H9 (cell line): ENCODE results near the gene STON2. TPM values are rescaled to one million over a fixed set of nuclear protein-coding genes. Genes with fewer than 3 reads are reported as not detected.

Experiments
- DNase-seq: peaks from one replicate; pipeline ENCODE4 v3.0.0-alpha.2; 2017
- H2AFZ ChIP-seq: one replicate; pipeline ENCODE4 v1.6.1; 2013; ENCODE audit warnings: mild to moderate bottlenecking, low read length, control low read depth, moderate library complexity
- H2AK5ac ChIP-seq: 2 replicates; pipeline ENCODE4 v1.6.1; 2013; ENCODE audit warnings: low read length, control low read depth, mixed read lengths; ENCODE audit not compliant: insufficient read length
- H2BK120ac ChIP-seq: one replicate; pipeline ENCODE4 v1.6.1; 2013; ENCODE audit warnings: low read depth, mild to moderate bottlenecking, low read length, control low read depth, inconsistent platforms; ENCODE audit not compliant: poor library complexity, severe bottlenecking
- H2BK12ac ChIP-seq: 2 replicates; pipeline ENCODE4 v1.6.1; 2013; ENCODE audit warnings: low read length, control low read depth, mixed read lengths, low read depth; ENCODE audit not compliant: insufficient read length
- H2BK15ac ChIP-seq: 2 replicates; pipeline ENCODE4 v1.6.1; 2013; ENCODE audit warnings: low read depth, low read length, control low read depth
- H2BK20ac ChIP-seq: one replicate; pipeline ENCODE4 v1.6.1; 2013; ENCODE audit warnings: low read depth, mild to moderate bottlenecking, low read length, control low read depth, inconsistent platforms; ENCODE audit not compliant: poor library complexity, severe bottlenecking
- H2BK5ac ChIP-seq: 2 replicates; pipeline ENCODE4 v1.6.1; 2013; ENCODE audit warnings: low read length, control low read depth, mixed read lengths; ENCODE audit not compliant: insufficient read length
- H3K14ac ChIP-seq: 2 replicates; pipeline ENCODE4 v1.6.1; 2013; ENCODE audit warnings: low read length, control low read depth; ENCODE audit not compliant: insufficient read depth
- H3K18ac ChIP-seq: 2 replicates; pipeline ENCODE4 v1.6.1; 2013; ENCODE audit warnings: low read depth, mild to moderate bottlenecking, mixed read lengths, low read length, control low read depth; ENCODE audit not compliant: insufficient read length
- H3K23ac ChIP-seq: 2 replicates; pipeline ENCODE4 v1.6.1; 2013; ENCODE audit warnings: low read length, control low read depth, mixed read lengths, low read depth; ENCODE audit not compliant: insufficient read length
- H3K23me2 ChIP-seq: 2 replicates; pipeline ENCODE4 v1.6.1; 2013; ENCODE audit warnings: low read depth, mild to moderate bottlenecking, mixed read lengths, low read length, control low read depth; ENCODE audit not compliant: insufficient read length, poor library complexity, severe bottlenecking
- H3K27ac ChIP-seq: 2 replicates; pipeline ENCODE4 v1.5.1; 2013; ENCODE audit warnings: low read length, control low read depth, mixed read lengths, low read depth; ENCODE audit not compliant: insufficient read length
- H3K27me3 ChIP-seq: 2 replicates; pipeline ENCODE4 v1.6.1; 2013; ENCODE audit warnings: low read length, control low read depth, inconsistent platforms; ENCODE audit not compliant: insufficient read depth
- H3K4ac ChIP-seq: 2 replicates; pipeline ENCODE4 v1.6.1; 2013; ENCODE audit warnings: low read depth, mild to moderate bottlenecking, control low read depth, inconsistent platforms, low read length, moderate library complexity
- H3K4me1 ChIP-seq: 2 replicates; pipeline ENCODE4 v1.6.1; 2013; ENCODE audit warnings: low read length, control low read depth, inconsistent platforms; ENCODE audit not compliant: insufficient read depth
- H3K4me2 ChIP-seq: 2 replicates; pipeline ENCODE4 v1.6.1; 2013; ENCODE audit warnings: low read length, control low read depth, mixed read lengths; ENCODE audit not compliant: insufficient read length, insufficient read depth
- H3K56ac ChIP-seq: 2 replicates; pipeline ENCODE4 v1.6.1; 2013; ENCODE audit warnings: low read depth, mild to moderate bottlenecking, mixed read lengths, low read length, control low read depth; ENCODE audit not compliant: insufficient read length
- H3K79me1 ChIP-seq: 2 replicates; pipeline ENCODE4 v1.6.1; 2013; ENCODE audit warnings: low read depth, mild to moderate bottlenecking, moderate library complexity, low read length, control low read depth, inconsistent platforms; ENCODE audit not compliant: insufficient read depth, poor library complexity, severe bottlenecking
- H3K79me2 ChIP-seq: 2 replicates; pipeline ENCODE4 v1.6.1; 2013; ENCODE audit warnings: low read length, control low read depth, inconsistent platforms; ENCODE audit not compliant: insufficient read depth
- H3K9ac ChIP-seq: 2 replicates; pipeline ENCODE4 v1.6.1; 2013; ENCODE audit warnings: low read length, control low read depth, mixed read lengths; ENCODE audit not compliant: insufficient read length; ENCODE audit errors: extremely low read depth
- H3K9me3 ChIP-seq: one replicate; pipeline ENCODE4 v1.6.1; 2013; ENCODE audit warnings: low read depth, low read length, inconsistent platforms; ENCODE audit not compliant: control insufficient read depth
- H3T11ph ChIP-seq: one replicate; pipeline ENCODE4 v1.6.1; 2013; ENCODE audit warnings: mild to moderate bottlenecking, low read length, control low read depth, inconsistent platforms
- H4K20me1 ChIP-seq: one replicate; pipeline ENCODE4 v1.6.1; 2013; ENCODE audit not compliant: control insufficient read depth, insufficient read length, insufficient read depth
- H4K5ac ChIP-seq: 2 replicates; pipeline ENCODE4 v1.6.1; 2013; ENCODE audit warnings: low read depth, mild to moderate bottlenecking, mixed read lengths, low read length, control low read depth; ENCODE audit not compliant: insufficient read length
- H4K8ac ChIP-seq: replicated peaks from 2 replicates; pipeline ENCODE4 v1.6.1; 2013; ENCODE audit warnings: low read length, control low read depth, mixed read lengths, low read depth; ENCODE audit not compliant: insufficient read length
- H4K91ac ChIP-seq: 2 replicates; pipeline ENCODE4 v1.6.1; 2013; ENCODE audit warnings: low read depth, mild to moderate bottlenecking, moderate library complexity, mixed read lengths, low read length, control low read depth; ENCODE audit not compliant: insufficient read length
- H3K27ac Mint-ChIP-seq, 3 experiments: 2 replicates in 2 of 3; 3 replicates in 1 of 3; pipeline ENCODE4 v1.8.0; 2020 to 2021; ENCODE audit warnings: mixed read lengths in 3 of 3, mild to moderate bottlenecking in 1 of 3, moderate library complexity in 1 of 3
- H3K27me3 Mint-ChIP-seq: 2 replicates; pipeline ENCODE4 v1.8.0; 2021; ENCODE audit warnings: low read depth, mild to moderate bottlenecking, moderate library complexity, mixed read lengths
- H3K36me3 Mint-ChIP-seq, 3 experiments: 2 replicates in 2 of 3; 3 replicates in 1 of 3; pipeline ENCODE4 v1.8.0; 2020 to 2021; ENCODE audit warnings: low read depth in 3 of 3, mixed read lengths in 3 of 3; ENCODE audit not compliant: insufficient read depth in 1 of 3
- H3K4me1 Mint-ChIP-seq, 2 experiments: 2 replicates each; pipeline ENCODE4 v1.8.0; 2020; ENCODE audit warnings: mixed read lengths in 2 of 2
- H3K4me3 Mint-ChIP-seq, 2 experiments: 2 replicates in 1 of 2; 3 replicates in 1 of 2; pipeline ENCODE4 v1.8.0; 2020 to 2021; ENCODE audit warnings: mild to moderate bottlenecking in 2 of 2, mixed read lengths in 2 of 2, moderate library complexity in 1 of 2
- H3K9me3 Mint-ChIP-seq, 2 experiments: 2 replicates in 1 of 2; 3 replicates in 1 of 2; pipeline ENCODE4 v1.8.0; 2020; ENCODE audit warnings: mild to moderate bottlenecking in 2 of 2, mixed read lengths in 2 of 2, moderate library complexity in 1 of 2
- CTCF ChIP-seq: fragments of 200-600 bp; sonication (generic); conservative IDR thresholded peaks from 3 replicates; pipeline ENCODE4 v1.8.0; 2021; ENCODE audit warnings: antibody characterized with exemption, mild to moderate bottlenecking
- whole genome bisulfite sequencing: extraction: QIAGEN DNeasy Blood & Tissue Kit; methylation state at CpG from one replicate; pipeline ENCODE4 v1.1.7; 2013; ENCODE audit warnings: missing lambda C conversion rate, low lambda C conversion rate, mixed read lengths; ENCODE audit not compliant: insufficient read length; ENCODE audit errors: extremely low coverage; 5-methylcytosine and 5-hydroxymethylcytosine counted together
- total RNA-seq: library from RNA; stranded (reverse); gene quantifications from 2 replicates; pipeline ENCODE4 v1.2.1, GENCODE V29; 2021

The STON2 gene
- total RNA-seq, 1 experiment from 2014 or later = 62.9 TPM

GRCh38 chr14:81277096-81277495 is 123.0 kb downstream of the STON2 start:
- Histone ChIP-seq H4K91ac (no peak overlapping the region), H3K79me1 (no peaks in the 10 kb centered on the region), H2AFZ (no peak overlapping the region), H2BK20ac (no peak overlapping the region), H3K18ac (no peak overlapping the region), H2BK120ac (no peak overlapping the region), H3K4ac (no peak overlapping the region), H3K14ac (no peak overlapping the region), H3K56ac (no peak overlapping the region), H3K27me3 (no peaks in the 10 kb centered on the region), H3K4me2 (no peak overlapping the region), H3K79me2 (no peaks in the 10 kb centered on the region), H2AK5ac (no peak overlapping the region), H4K5ac (no peak overlapping the region), H3K27ac (no peak overlapping the region), H4K8ac (no peak overlapping the region), H3T11ph (no peak overlapping the region), H3K4me1 (no peaks in the 10 kb centered on the region), H3K23ac (no peak overlapping the region), H2BK15ac (no peak overlapping the region), H3K23me2 (no peaks in the 10 kb centered on the region), H3K9ac (no peak overlapping the region), H3K9me3 (no peaks in the 10 kb centered on the region), H2BK5ac (no peak overlapping the region), H4K20me1 (no peaks in the 10 kb centered on the region), H2BK12ac (no peak overlapping the region)
- no peak for DNase-seq
- no peak overlapping the region for H3K27ac Mint-ChIP-seq
- H3K4me1 Mint-ChIP-seq = peaks cover 16 to 21% of the 10 kb centered on the region in 2 experiments
- H3K9me3 Mint-ChIP-seq = no peaks in the 10 kb centered on the region
- no peak overlapping the region for H3K4me3 Mint-ChIP-seq
- no peak for TF ChIP-seq CTCF
- WGBS = no CpG with 5 or more reads among the region's 12 CpGs
- H3K27me3 Mint-ChIP-seq = no peaks in the 10 kb centered on the region
- peaks cover 23 to 27% (median 23%) of the 10 kb centered on the region in 3 experiments for H3K36me3 Mint-ChIP-seq
